Measurements from ENCODE around the gene THSD4.

Gene THSD4

GRCh38 chr15:71627188-71627587 lies 511.9 kb downstream of the THSD4 start:
- peaks cover 0 to 6% (median 2%) of the 10 kb centered on the region in 5 experiments for H3K27me3 ChIP-seq (replicated peaks in 2 of 5; ENCODE audit: control insufficient read depth in 4 of 5, insufficient read depth in 5 of 5, low read length in 4 of 5)
- no peak overlapping the region for H3K4me3 ChIP-seq (ENCODE audit: control insufficient read depth in 1 of 7, extremely low read depth in 1 of 7, insufficient read depth in 4 of 7, low read depth in 2 of 7, low read length in 6 of 7)
- 90% methylated on average over 2 of the region's 2 CpGs for WGBS (ENCODE audit: insufficient coverage)
- H3K4me1 ChIP-seq (ENCODE audit: control extremely low read depth in 1 of 4, control insufficient read depth in 4 of 4, insufficient read depth in 4 of 4, low read length in 3 of 4) = no peaks in the 10 kb centered on the region
- DNase-seq = no peak
- CTCF ChIA-PET = no interaction called here
- POLR2A ChIA-PET = no interaction called here
- no peaks in the 10 kb centered on the region for H3K36me3 ChIP-seq (ENCODE audit: control insufficient read depth in 4 of 4, insufficient read depth in 4 of 4, low read length in 3 of 4)
- peaks cover 0 to 2% (median 0%) of the 10 kb centered on the region in 5 experiments for H3K9me3 ChIP-seq (ENCODE audit: control extremely low read depth in 1 of 5, control insufficient read depth in 4 of 5, insufficient read depth in 2 of 5, low read depth in 1 of 5, low read length in 4 of 5)
- H3K27ac ChIP-seq (ENCODE audit: insufficient read depth in 1 of 2, low read depth in 1 of 2, low read length in 2 of 2, poor library complexity in 1 of 2, severe bottlenecking in 2 of 2) = no peak overlapping the region

GRCh38 chr15:71627604-71628003 lies 512.3 kb downstream of the THSD4 start:
- Histone ChIP-seq H3K36me3 (ENCODE audit: control insufficient read depth in 4 of 4, insufficient read depth in 4 of 4, low read length in 3 of 4) (no peaks in the 10 kb centered on the region), H3K27ac (ENCODE audit: insufficient read depth in 1 of 2, low read depth in 1 of 2, low read length in 2 of 2, poor library complexity in 1 of 2, severe bottlenecking in 2 of 2) (no peak overlapping the region), H3K4me3 (ENCODE audit: control insufficient read depth in 1 of 7, extremely low read depth in 1 of 7, insufficient read depth in 4 of 7, low read depth in 2 of 7, low read length in 6 of 7) (no peak overlapping the region), H3K27me3 (replicated peaks in 2 of 5; ENCODE audit: control insufficient read depth in 4 of 5, insufficient read depth in 5 of 5, low read length in 4 of 5) (peaks cover 0 to 6% (median 2%) of the 10 kb centered on the region in 5 experiments), H3K4me1 (ENCODE audit: control extremely low read depth in 1 of 4, control insufficient read depth in 4 of 4, insufficient read depth in 4 of 4, low read length in 3 of 4) (no peaks in the 10 kb centered on the region), H3K9me3 (ENCODE audit: control extremely low read depth in 1 of 5, control insufficient read depth in 4 of 5, insufficient read depth in 2 of 5, low read depth in 1 of 5, low read length in 4 of 5) (peaks cover 0 to 2% (median 0%) of the 10 kb centered on the region in 5 experiments)
- WGBS (ENCODE audit: insufficient coverage) = 70% methylated on average over 2 of the region's 3 CpGs
- ChIA-PET POLR2A (no interaction called here), CTCF (no interaction called here)
- DNase-seq = no peak

GRCh38 chr15:71628988-71629770 lies 513.9 kb downstream of the THSD4 start:
- ChIA-PET CTCF (interaction anchor here (1.1 kb wide), 1 partner anchor 325 kb away, joined by 3 read pairs; no protein-coding TSS in a partner anchor), POLR2A (no interaction called here)
- H3K9me3 ChIP-seq (ENCODE audit: control extremely low read depth in 1 of 5, control insufficient read depth in 4 of 5, insufficient read depth in 2 of 5, low read depth in 1 of 5, low read length in 4 of 5) = peaks cover 0 to 2% (median 0%) of the 10 kb centered on the region in 5 experiments
- no peak overlapping the region for H3K27ac ChIP-seq (ENCODE audit: insufficient read depth in 1 of 2, low read depth in 1 of 2, low read length in 2 of 2, poor library complexity in 1 of 2, severe bottlenecking in 2 of 2)
- no peaks in the 10 kb centered on the region for H3K4me1 ChIP-seq (ENCODE audit: control extremely low read depth in 1 of 4, control insufficient read depth in 4 of 4, insufficient read depth in 4 of 4, low read length in 3 of 4)
- no peak overlapping the region for H3K4me3 ChIP-seq (ENCODE audit: control insufficient read depth in 1 of 7, extremely low read depth in 1 of 7, insufficient read depth in 4 of 7, low read depth in 2 of 7, low read length in 6 of 7)
- WGBS (ENCODE audit: insufficient coverage) = 87% methylated on average over 8 of the region's 11 CpGs
- DNase-seq = no peak
- no peaks in the 10 kb centered on the region for H3K36me3 ChIP-seq (ENCODE audit: control insufficient read depth in 4 of 4, insufficient read depth in 4 of 4, low read length in 3 of 4)
- peaks cover 0 to 9% (median 2%) of the 10 kb centered on the region in 5 experiments for H3K27me3 ChIP-seq (replicated peaks in 2 of 5; ENCODE audit: control insufficient read depth in 4 of 5, insufficient read depth in 5 of 5, low read length in 4 of 5)

- WGBS (ENCODE audit: insufficient coverage) = 87% methylated on average over 8 of the region's 9 CpGs
- Histone ChIP-seq H3K36me3 (ENCODE audit: control insufficient read depth in 4 of 4, insufficient read depth in 4 of 4, low read length in 3 of 4) (no peaks in the 10 kb centered on the region), H3K27me3 (replicated peaks in 2 of 5; ENCODE audit: control insufficient read depth in 4 of 5, insufficient read depth in 5 of 5, low read length in 4 of 5) (peaks cover 0 to 9% (median 2%) of the 10 kb centered on the region in 5 experiments), H3K4me3 (ENCODE audit: control insufficient read depth in 1 of 7, extremely low read depth in 1 of 7, insufficient read depth in 4 of 7, low read depth in 2 of 7, low read length in 6 of 7) (no peak overlapping the region), H3K9me3 (ENCODE audit: control extremely low read depth in 1 of 5, control insufficient read depth in 4 of 5, insufficient read depth in 2 of 5, low read depth in 1 of 5, low read length in 4 of 5) (no peaks in the 10 kb centered on the region), H3K27ac (ENCODE audit: insufficient read depth in 1 of 2, low read depth in 1 of 2, low read length in 2 of 2, poor library complexity in 1 of 2, severe bottlenecking in 2 of 2) (no peak overlapping the region), H3K4me1 (ENCODE audit: control extremely low read depth in 1 of 4, control insufficient read depth in 4 of 4, insufficient read depth in 4 of 4, low read length in 3 of 4) (no peaks in the 10 kb centered on the region)
- CTCF ChIA-PET = interaction anchor here (1.1 kb wide), 1 partner anchor 326 kb away, joined by 3 read pairs; no protein-coding TSS in a partner anchor
- no peak for DNase-seq
- POLR2A ChIA-PET = no interaction called here
Measured at GRCh38 chr15:71629781-71630474, 514.7 kb downstream of the THSD4 start.

GRCh38 chr15:71630475-71630809 lies 515.2 kb downstream of the THSD4 start:
- DNase-seq = no peak
- Histone ChIP-seq H3K27me3 (replicated peaks in 2 of 5; ENCODE audit: control insufficient read depth in 4 of 5, insufficient read depth in 5 of 5, low read length in 4 of 5) (peaks cover 0 to 9% (median 2%) of the 10 kb centered on the region in 5 experiments), H3K9me3 (ENCODE audit: control extremely low read depth in 1 of 5, control insufficient read depth in 4 of 5, insufficient read depth in 2 of 5, low read depth in 1 of 5, low read length in 4 of 5) (no peaks in the 10 kb centered on the region), H3K4me3 (ENCODE audit: control insufficient read depth in 1 of 7, extremely low read depth in 1 of 7, insufficient read depth in 4 of 7, low read depth in 2 of 7, low read length in 6 of 7) (no peak overlapping the region), H3K27ac (ENCODE audit: insufficient read depth in 1 of 2, low read depth in 1 of 2, low read length in 2 of 2, poor library complexity in 1 of 2, severe bottlenecking in 2 of 2) (no peak overlapping the region), H3K4me1 (ENCODE audit: control extremely low read depth in 1 of 4, control insufficient read depth in 4 of 4, insufficient read depth in 4 of 4, low read length in 3 of 4) (no peaks in the 10 kb centered on the region), H3K36me3 (ENCODE audit: control insufficient read depth in 4 of 4, insufficient read depth in 4 of 4, low read length in 3 of 4) (no peaks in the 10 kb centered on the region)
- CTCF ChIA-PET = no interaction called here
- POLR2A ChIA-PET = no interaction called here
- WGBS (ENCODE audit: insufficient coverage) = 100% methylated on average over 1 of the region's 2 CpGs

GRCh38 chr15:71632576-71633195 lies 517.4 kb downstream of the THSD4 start:
- Histone ChIP-seq H3K27ac (ENCODE audit: insufficient read depth in 1 of 2, low read depth in 1 of 2, low read length in 2 of 2, poor library complexity in 1 of 2, severe bottlenecking in 2 of 2) (no peak overlapping the region), H3K27me3 (replicated peaks in 2 of 5; ENCODE audit: control insufficient read depth in 4 of 5, insufficient read depth in 5 of 5, low read length in 4 of 5) (peaks cover 0 to 16% (median 2%) of the 10 kb centered on the region in 5 experiments), H3K4me1 (ENCODE audit: control extremely low read depth in 1 of 4, control insufficient read depth in 4 of 4, insufficient read depth in 4 of 4, low read length in 3 of 4) (no peaks in the 10 kb centered on the region), H3K36me3 (ENCODE audit: control insufficient read depth in 4 of 4, insufficient read depth in 4 of 4, low read length in 3 of 4) (no peaks in the 10 kb centered on the region), H3K9me3 (ENCODE audit: control extremely low read depth in 1 of 5, control insufficient read depth in 4 of 5, insufficient read depth in 2 of 5, low read depth in 1 of 5, low read length in 4 of 5) (no peaks in the 10 kb centered on the region), H3K4me3 (ENCODE audit: control insufficient read depth in 1 of 7, extremely low read depth in 1 of 7, insufficient read depth in 4 of 7, low read depth in 2 of 7, low read length in 6 of 7) (no peak overlapping the region)
- DNase-seq = no peak
- ChIA-PET POLR2A (no interaction called here), CTCF (no interaction called here)
- 87% methylated on average over 3 of the region's 3 CpGs for WGBS (ENCODE audit: insufficient coverage)
